PC-9 (cell line): Measurements from ENCODE around the gene TATDN2.

Source experiments
- CTCF ChIP-seq: fragments of 200-600 bp; sonication (generic); conservative IDR thresholded peaks from 2 replicates; pipeline ENCODE4 v1.6.1; 2017; ENCODE audit warnings: mixed run types, antibody characterized with exemption, mild to moderate bottlenecking, moderate library complexity
- EZH2 ChIP-seq: fragments of 200-600 bp; sonication (generic); IDR thresholded peaks from 2 replicates; pipeline ENCODE4 v1.8.0; 2017; ENCODE audit warnings: antibody characterized with exemption, low read depth

GRCh38 chr3:10306156-10306555 is 57.9 kb downstream of the TATDN2 start:
- TF ChIP-seq CTCF (no peak), EZH2 (no peak)
